ENCODE results near the gene TOMM70.
"Not testable (repeated sequence)": the region's sequence is repeated elsewhere in the genome, so short reads cannot be mapped to it uniquely, and the experiment has no call there.

DNA sequence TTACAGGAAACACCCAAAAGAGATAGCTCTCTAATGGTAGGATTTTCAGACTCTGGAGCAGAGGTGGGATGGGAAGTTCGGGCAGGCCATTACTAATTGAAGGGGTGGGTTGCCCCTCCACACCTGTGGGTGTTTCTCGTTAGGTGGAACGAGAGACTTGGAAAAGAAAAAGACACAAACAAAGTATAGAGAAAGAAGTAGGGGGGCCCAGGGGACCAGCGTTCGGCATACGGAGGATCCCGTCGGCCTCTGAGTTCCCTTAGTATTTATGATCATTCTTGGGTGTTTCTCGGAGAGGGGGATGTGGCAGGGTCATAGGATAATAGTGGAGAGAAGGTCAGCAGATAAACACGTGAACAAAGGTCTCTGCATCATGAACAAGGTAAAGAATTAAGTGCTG is 64.7 kb downstream of the TOMM70 start:
- TF ChIP-seq POLR2A (IDR thresholded peaks at IDR 0.05; ENCODE audit: low read depth, low read length) = not testable (repeated sequence)
- TF ChIP-seq, protein P1, sequence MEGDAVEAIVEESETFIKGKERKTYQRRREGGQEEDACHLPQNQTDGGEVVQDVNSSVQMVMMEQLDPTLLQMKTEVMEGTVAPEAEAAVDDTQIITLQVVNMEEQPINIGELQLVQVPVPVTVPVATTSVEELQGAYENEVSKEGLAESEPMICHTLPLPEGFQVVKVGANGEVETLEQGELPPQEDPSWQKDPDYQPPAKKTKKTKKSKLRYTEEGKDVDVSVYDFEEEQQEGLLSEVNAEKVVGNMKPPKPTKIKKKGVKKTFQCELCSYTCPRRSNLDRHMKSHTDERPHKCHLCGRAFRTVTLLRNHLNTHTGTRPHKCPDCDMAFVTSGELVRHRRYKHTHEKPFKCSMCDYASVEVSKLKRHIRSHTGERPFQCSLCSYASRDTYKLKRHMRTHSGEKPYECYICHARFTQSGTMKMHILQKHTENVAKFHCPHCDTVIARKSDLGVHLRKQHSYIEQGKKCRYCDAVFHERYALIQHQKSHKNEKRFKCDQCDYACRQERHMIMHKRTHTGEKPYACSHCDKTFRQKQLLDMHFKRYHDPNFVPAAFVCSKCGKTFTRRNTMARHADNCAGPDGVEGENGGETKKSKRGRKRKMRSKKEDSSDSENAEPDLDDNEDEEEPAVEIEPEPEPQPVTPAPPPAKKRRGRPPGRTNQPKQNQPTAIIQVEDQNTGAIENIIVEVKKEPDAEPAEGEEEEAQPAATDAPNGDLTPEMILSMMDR (IDR thresholded peaks at IDR 0.05; ENCODE audit: extremely low read depth in 1 of 2, insufficient read depth in 1 of 2, low read depth in 1 of 2, low read length in 2 of 2) = not testable (repeated sequence)

All from endothelial cell of umbilical vein (primary cell).